B cell (primary cell): ENCODE measurements around the gene ITFG1.

Experiments used
- EZH2 ChIP-seq: IDR thresholded peaks from 2 replicates; pipeline ENCODE4 v1.6.1; 2012; ENCODE audit warnings: borderline replicate concordance, low read depth, mild to moderate bottlenecking, moderate library complexity, low read length; ENCODE audit not compliant: insufficient read depth, poor library complexity, severe bottlenecking
- TF ChIP-seq, protein P1 (sequence below): fragments of 200-600 bp; IDR thresholded peaks from one replicate; pipeline ENCODE4 v1.8.0; 2022; ENCODE audit warnings: antibody characterized with exemption, mild to moderate bottlenecking

DNA sequence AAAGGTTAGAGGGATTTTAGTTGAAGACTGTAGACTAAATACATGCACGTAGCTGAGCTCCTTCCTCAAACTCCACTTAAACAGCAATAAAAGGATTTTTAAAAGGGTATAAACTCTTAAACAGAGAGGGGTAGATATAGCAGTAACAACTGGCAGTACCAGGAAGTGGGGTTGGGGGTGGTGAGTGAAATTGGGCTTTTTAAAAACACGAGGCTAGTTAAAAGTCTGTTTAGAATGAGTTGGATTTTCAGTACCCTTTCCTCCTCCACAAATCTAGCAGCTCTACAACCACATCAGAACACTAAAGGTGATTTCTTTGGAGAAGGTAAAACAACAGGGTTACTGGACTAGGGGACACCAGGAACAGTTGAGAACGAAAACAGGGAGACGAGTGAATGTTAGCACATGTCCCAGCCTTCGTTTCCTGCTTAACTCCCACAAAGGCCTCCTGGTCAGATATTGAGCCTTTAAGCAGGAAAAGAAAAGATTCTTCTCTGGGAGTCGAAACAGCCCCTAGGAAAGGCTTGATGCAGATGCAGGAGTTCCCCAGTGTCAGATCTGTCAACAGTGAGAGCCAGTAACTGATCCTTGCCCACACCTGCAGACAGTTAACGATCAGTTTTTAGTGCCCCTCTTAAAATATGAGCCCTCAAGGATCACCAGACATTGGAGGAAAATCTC is 331.0 kb downstream of the ITFG1 start:
- TF ChIP-seq, protein P1, sequence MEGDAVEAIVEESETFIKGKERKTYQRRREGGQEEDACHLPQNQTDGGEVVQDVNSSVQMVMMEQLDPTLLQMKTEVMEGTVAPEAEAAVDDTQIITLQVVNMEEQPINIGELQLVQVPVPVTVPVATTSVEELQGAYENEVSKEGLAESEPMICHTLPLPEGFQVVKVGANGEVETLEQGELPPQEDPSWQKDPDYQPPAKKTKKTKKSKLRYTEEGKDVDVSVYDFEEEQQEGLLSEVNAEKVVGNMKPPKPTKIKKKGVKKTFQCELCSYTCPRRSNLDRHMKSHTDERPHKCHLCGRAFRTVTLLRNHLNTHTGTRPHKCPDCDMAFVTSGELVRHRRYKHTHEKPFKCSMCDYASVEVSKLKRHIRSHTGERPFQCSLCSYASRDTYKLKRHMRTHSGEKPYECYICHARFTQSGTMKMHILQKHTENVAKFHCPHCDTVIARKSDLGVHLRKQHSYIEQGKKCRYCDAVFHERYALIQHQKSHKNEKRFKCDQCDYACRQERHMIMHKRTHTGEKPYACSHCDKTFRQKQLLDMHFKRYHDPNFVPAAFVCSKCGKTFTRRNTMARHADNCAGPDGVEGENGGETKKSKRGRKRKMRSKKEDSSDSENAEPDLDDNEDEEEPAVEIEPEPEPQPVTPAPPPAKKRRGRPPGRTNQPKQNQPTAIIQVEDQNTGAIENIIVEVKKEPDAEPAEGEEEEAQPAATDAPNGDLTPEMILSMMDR, result no peak
- TF ChIP-seq EZH2, result no peak
